PFSK-1 (cell line): ENCODE data around the gene DDX52.

Experiments
- FOXP2 ChIP-seq: optimal IDR thresholded peaks from 2 replicates; pipeline ENCODE3; 2011; ENCODE audit warnings: borderline replicate concordance, control low read depth, inconsistent platforms; ENCODE audit not compliant: insufficient read depth; ENCODE audit errors: extremely low read length, extremely low read depth
- POLR2AphosphoS5 ChIP-seq: IDR thresholded peaks from 2 replicates; pipeline ENCODE4 v1.6.1; 2012; ENCODE audit warnings: low read depth, mild to moderate bottlenecking, control low read depth, low read length, moderate library complexity
- SIN3A ChIP-seq: IDR thresholded peaks from 2 replicates; pipeline ENCODE4 v1.6.1; 2012; ENCODE audit warnings: mild to moderate bottlenecking, low read length, moderate library complexity, borderline replicate concordance; ENCODE audit not compliant: insufficient read depth
- TAF1 ChIP-seq: IDR thresholded peaks from 2 replicates; pipeline ENCODE4 v1.6.1; 2012; ENCODE audit warnings: low read length, control low read depth, borderline replicate concordance; ENCODE audit not compliant: insufficient read depth
- TF ChIP-seq, protein P1 (sequence below), 2 experiments: IDR thresholded peaks; 2 replicates each; pipeline versions ENCODE4 v1.6.1 to v1.8.0; 2011 to 2012; ENCODE audit warnings: low read depth in 2 of 2, low read length in 2 of 2, control low read depth in 1 of 2, inconsistent platforms in 1 of 2, mild to moderate bottlenecking in 1 of 2, moderate library complexity in 1 of 2; ENCODE audit not compliant: insufficient read depth in 1 of 2

The DDX52 gene

DNA sequence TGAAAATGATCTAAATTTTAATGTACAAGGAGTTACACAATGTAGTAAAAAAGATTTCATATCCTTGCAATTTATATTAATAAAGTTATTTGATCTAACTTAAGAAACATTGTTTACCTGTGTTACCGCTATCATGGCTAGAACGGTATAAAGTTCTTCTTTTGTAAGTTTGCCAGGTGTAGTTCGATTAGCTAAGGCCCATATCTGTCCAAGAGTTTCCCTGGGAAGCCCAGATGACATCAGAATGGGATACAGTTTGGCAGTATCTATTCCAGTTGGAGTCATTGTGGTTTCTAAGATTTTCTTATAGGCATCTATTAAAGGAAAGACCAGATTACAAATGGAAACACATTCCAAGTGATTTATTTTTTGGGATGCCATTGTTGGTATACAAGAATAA lies 71.6 kb downstream of the DDX52 start:
- TF ChIP-seq FOXP2 (no peak), POLR2AphosphoS5 (no peak), SIN3A (no peak), TAF1 (no peak)
- TF ChIP-seq, protein P1, sequence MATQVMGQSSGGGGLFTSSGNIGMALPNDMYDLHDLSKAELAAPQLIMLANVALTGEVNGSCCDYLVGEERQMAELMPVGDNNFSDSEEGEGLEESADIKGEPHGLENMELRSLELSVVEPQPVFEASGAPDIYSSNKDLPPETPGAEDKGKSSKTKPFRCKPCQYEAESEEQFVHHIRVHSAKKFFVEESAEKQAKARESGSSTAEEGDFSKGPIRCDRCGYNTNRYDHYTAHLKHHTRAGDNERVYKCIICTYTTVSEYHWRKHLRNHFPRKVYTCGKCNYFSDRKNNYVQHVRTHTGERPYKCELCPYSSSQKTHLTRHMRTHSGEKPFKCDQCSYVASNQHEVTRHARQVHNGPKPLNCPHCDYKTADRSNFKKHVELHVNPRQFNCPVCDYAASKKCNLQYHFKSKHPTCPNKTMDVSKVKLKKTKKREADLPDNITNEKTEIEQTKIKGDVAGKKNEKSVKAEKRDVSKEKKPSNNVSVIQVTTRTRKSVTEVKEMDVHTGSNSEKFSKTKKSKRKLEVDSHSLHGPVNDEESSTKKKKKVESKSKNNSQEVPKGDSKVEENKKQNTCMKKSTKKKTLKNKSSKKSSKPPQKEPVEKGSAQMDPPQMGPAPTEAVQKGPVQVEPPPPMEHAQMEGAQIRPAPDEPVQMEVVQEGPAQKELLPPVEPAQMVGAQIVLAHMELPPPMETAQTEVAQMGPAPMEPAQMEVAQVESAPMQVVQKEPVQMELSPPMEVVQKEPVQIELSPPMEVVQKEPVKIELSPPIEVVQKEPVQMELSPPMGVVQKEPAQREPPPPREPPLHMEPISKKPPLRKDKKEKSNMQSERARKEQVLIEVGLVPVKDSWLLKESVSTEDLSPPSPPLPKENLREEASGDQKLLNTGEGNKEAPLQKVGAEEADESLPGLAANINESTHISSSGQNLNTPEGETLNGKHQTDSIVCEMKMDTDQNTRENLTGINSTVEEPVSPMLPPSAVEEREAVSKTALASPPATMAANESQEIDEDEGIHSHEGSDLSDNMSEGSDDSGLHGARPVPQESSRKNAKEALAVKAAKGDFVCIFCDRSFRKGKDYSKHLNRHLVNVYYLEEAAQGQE (IDR thresholded peaks at IDR 0.05; ENCODE audit: insufficient read depth in 1 of 2, low read depth in 2 of 2, low read length in 2 of 2) = no peak

DNA sequence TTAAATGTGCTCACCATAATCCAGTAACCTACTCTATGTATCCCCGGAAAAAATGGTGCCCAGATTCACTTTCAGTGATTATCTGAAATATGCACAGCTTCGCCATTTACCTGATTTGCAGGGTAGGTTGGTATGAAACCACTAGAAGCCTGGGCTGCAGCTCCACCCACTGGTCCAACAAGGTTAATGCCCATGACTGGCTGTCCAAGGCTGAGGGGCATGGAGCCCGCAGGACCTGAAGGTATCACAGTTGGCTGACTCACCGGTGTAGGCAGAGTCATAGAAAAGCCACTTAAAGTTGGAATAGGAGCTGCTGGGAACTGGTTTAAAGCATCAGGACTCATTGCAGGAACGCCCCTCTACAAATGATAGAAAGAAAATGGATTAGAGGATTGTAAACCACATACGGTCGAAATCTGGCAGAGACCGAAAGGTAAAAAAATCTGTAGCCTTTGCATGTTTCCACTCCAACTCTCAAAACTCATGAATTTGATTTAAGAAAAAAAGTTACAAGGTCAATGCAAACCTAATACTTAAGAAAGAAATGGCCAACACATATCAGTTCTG lies 72.6 kb downstream of the DDX52 start:
- TF ChIP-seq TAF1 (no peak), POLR2AphosphoS5 (no peak), SIN3A (no peak)
- TF ChIP-seq, protein P1 (IDR thresholded peaks at IDR 0.05; ENCODE audit: insufficient read depth in 1 of 2, low read depth in 2 of 2, low read length in 2 of 2) = no peak

DNA sequence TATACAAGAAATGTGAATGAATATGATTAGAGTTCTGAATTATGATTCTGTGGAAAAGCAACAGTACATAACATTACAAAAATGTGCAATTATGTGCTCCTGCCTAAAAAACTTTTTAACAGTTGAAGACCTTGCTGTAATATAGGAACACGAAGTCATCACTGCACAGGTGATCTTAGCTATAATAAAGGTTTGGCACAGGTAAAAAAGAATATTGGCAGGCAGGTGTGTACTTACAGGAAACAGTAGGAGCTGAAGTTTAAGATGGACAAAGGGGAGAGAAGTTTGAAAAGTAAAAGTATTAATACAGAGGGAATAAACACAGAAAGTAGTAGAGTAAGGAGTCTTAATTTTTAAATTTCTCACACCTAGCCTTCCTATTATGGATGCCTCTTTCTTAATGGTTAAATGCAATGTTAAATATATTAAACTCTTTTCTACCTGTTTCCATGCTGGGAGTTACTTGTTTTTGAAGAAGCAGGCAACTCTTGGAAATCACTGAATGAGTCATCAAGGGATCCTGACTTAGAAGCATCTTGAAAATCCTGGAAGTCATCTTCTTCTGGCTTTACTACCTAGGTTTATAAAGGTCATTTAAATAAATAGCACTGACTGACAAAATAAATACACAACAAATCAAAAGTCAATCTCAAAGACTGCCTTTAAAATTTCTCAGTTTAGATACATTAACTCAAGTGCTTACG lies 74.7 kb downstream of the DDX52 start:
- TF ChIP-seq SIN3A (no peak), TAF1 (no peak), POLR2AphosphoS5 (no peak), FOXP2 (no peak)
- TF ChIP-seq, protein P1 (IDR thresholded peaks at IDR 0.05; ENCODE audit: insufficient read depth in 1 of 2, low read depth in 2 of 2, low read length in 2 of 2) = no peak

DNA sequence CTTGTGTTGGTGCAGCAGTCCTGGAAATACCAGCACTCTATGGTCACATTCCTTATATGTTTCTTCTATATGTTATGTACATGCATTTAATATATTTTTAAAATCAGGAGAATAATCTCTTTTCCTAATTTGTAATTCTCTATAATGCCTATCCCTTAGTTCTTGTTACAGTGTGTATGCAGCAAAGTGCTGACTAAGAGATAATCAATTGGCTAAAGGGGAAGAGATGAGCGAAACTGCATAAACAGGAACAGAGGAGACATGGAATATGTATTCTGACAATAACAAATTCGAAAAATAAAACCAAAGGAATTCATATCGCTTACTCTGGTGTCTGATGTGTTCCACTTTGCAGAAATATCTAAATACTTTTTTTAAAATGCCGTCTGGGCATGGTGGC lies 75.7 kb downstream of the DDX52 start:
- TF ChIP-seq POLR2AphosphoS5 = no peak
- TF ChIP-seq, protein P1 (IDR thresholded peaks at IDR 0.05; ENCODE audit: insufficient read depth in 1 of 2, low read depth in 2 of 2, low read length in 2 of 2) = no peak
- TF ChIP-seq TAF1 = no peak
- TF ChIP-seq FOXP2 = no peak

DNA sequence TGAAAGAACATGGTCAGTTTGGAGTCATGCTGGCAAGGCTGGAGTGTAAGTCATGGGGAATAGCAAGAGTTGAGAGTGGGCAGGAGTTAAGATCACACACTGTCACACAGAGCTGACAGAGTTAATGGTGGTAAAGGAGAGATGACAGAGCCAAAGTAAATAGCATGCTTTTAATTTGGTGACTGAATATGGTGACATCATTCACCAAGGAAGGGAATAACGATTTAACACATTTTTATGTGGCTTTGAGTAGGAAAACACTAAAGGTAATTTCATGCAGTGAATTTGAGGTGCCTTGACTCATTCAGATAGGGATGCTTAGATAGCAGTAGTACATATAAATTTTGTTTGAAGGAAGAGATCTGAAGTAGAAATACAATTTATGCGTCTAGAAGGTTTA lies 76.1 kb downstream of the DDX52 start:
- TF ChIP-seq TAF1 (no peak), SIN3A (no peak), FOXP2 (no peak), POLR2AphosphoS5 (no peak)
- TF ChIP-seq, protein P1 (IDR thresholded peaks at IDR 0.05; ENCODE audit: insufficient read depth in 1 of 2, low read depth in 2 of 2, low read length in 2 of 2) = no peak
